ENCODE measurements around the gene CCDC77.
"Not testable (repeated sequence)": the region's sequence is repeated elsewhere in the genome, so short reads cannot be mapped to it uniquely, and the experiment has no call there.

CCDC77 gene

GRCh38 chr12:401235-402028 lies at the start of gene CCDC77:
Gene CCDC77 (plus strand): TSS chr12:401644. CDS start chr12:409384, 7,740 bp downstream.
- H3K4me3 ChIP-seq (ENCODE audit: low read depth, low read length) = peak within 1 kb of the TSS; percentile 85
- peak; percentile 27; the same call in 1 of the 2 replicates for TF ChIP-seq CTCF (IDR thresholded peaks at IDR 0.05; ENCODE audit: control insufficient read depth, extremely low read depth, insufficient read depth)
- DNase-seq (ENCODE audit: low read depth) = peak; percentile 67

GRCh38 chr12:356276-356988 lies 45.0 kb upstream of the CCDC77 start:
- TF ChIP-seq CTCF (IDR thresholded peaks at IDR 0.05; ENCODE audit: control insufficient read depth, extremely low read depth, insufficient read depth) = no peak
- no peak overlapping the region for H3K4me3 ChIP-seq (ENCODE audit: low read depth, low read length)
- DNase-seq (ENCODE audit: low read depth) = no peak

GRCh38 chr12:359091-359490 lies 42.4 kb upstream of the CCDC77 start:
- no peak overlapping the region for H3K4me3 ChIP-seq (ENCODE audit: low read depth, low read length)
- no peak for TF ChIP-seq CTCF (IDR thresholded peaks at IDR 0.05; ENCODE audit: control insufficient read depth, extremely low read depth, insufficient read depth)
- no peak for DNase-seq (ENCODE audit: low read depth)

GRCh38 chr12:366820-367219 lies 34.6 kb upstream of the CCDC77 start:
- DNase-seq (ENCODE audit: low read depth) = no peak
- no peak overlapping the region for H3K4me3 ChIP-seq (ENCODE audit: low read depth, low read length)
- no peak for TF ChIP-seq CTCF (IDR thresholded peaks at IDR 0.05; ENCODE audit: control insufficient read depth, extremely low read depth, insufficient read depth)

GRCh38 chr12:367972-368371 lies 33.5 kb upstream of the CCDC77 start:
- H3K4me3 ChIP-seq (ENCODE audit: low read depth, low read length) = no peak overlapping the region
- no peak for TF ChIP-seq CTCF (IDR thresholded peaks at IDR 0.05; ENCODE audit: control insufficient read depth, extremely low read depth, insufficient read depth)
- DNase-seq (ENCODE audit: low read depth) = no peak

GRCh38 chr12:370739-371485 lies 30.5 kb upstream of the CCDC77 start:
- not testable (repeated sequence) for H3K4me3 ChIP-seq (ENCODE audit: low read depth, low read length); DNase-seq (ENCODE audit: low read depth)

- peak overlapping the region; percentile 70; the same call in 1 of the 2 replicates for H3K4me3 ChIP-seq (ENCODE audit: low read depth, low read length)
- no peak for DNase-seq (ENCODE audit: low read depth)
- TF ChIP-seq CTCF (IDR thresholded peaks at IDR 0.05; ENCODE audit: control insufficient read depth, extremely low read depth, insufficient read depth) = no peak
Measured at GRCh38 chr12:386651-387050, 14.8 kb upstream of the CCDC77 start.

Measured in LNCaP clone FGC (cell line).